ENCODE results near the gene XXYLT1.

Gene XXYLT1

GRCh38 chr3:195168009-195168762, 102.8 kb downstream of the XXYLT1 start:
- POLR2A ChIA-PET = interaction anchor here (0.6 kb wide), 1 partner anchor 27 kb away, joined by 3 read pairs; no protein-coding TSS in a partner anchor

DNA sequence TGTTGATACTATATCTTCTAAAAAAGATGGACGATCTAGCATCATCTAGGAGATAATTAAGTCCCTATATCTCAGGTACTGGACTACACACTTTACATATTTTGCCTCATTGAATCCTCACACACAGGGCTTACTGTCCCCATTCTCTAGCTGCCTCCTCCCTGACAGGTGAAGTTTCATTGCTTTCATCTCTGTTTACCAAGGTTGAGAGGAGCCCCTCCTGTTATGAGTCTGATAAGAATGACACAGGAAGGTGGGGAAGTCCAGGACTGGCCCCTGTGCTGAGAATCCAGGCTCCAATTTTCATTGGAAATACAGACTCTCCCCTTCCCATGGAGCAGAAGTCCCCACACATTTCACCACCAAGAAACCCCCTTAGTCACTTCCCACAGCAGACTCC, 105.2 kb downstream of the XXYLT1 start:
- TF ChIP-seq SUZ12 (IDR thresholded peaks at IDR 0.05) (no peak), ELF4 (IDR thresholded peaks at IDR 0.05) (no peak), CTBP1 (IDR thresholded peaks at IDR 0.05; ENCODE audit: borderline replicate concordance) (no peak), FOXK2 (IDR thresholded peaks at IDR 0.05) (no peak), SP1 (IDR thresholded peaks at IDR 0.05) (no peak), NFRKB (IDR thresholded peaks at IDR 0.05) (no peak), ARNT (IDR thresholded peaks at IDR 0.05) (no peak), FOXA1 (IDR thresholded peaks at IDR 0.05) (no peak), L3MBTL2 (conservative IDR thresholded peaks at IDR 0.05) (no peak), ZNF384 (IDR thresholded peaks at IDR 0.05) (no peak)
- CTCF ChIA-PET = no interaction called here
- POLR2A ChIA-PET = no interaction called here
- DNase-seq (ENCODE audit: extremely low spot score) = no peak

More at GRCh38 chr3:195168009-195168762, 102.8 kb downstream of the XXYLT1 start:
- TF ChIP-seq HDGF (IDR thresholded peaks at IDR 0.05; ENCODE audit: borderline replicate concordance) = no peak
- DNase-seq (ENCODE audit: extremely low spot score) = no peak
- CTCF ChIA-PET = no interaction called here

DNA sequence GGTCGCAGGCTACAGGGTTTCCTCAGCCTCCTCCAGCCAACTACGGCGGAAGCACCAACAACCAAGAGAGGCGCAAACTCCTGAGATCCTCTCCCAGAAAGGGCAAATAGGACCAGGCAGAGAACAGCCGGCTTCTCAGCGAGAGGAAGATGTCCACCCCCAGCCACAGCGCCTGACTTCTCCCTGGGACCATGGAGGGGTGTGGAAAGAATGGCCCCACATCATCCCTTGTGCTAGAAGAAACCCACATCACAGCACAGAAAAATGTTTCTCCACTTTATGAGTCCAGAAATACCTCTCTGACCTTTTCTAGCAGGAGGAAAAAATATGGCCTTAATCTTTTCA, 105.7 kb downstream of the XXYLT1 start:
- TF ChIP-seq LEF1 (IDR thresholded peaks at IDR 0.05; ENCODE audit: borderline replicate concordance) (no peak), FOXK2 (IDR thresholded peaks at IDR 0.05) (no peak), BHLHE40 (IDR thresholded peaks at IDR 0.05; ENCODE audit: borderline replicate concordance) (no peak), NFRKB (IDR thresholded peaks at IDR 0.05) (no peak), ELF4 (IDR thresholded peaks at IDR 0.05) (no peak), FOXA1 (IDR thresholded peaks at IDR 0.05) (no peak), SP1 (IDR thresholded peaks at IDR 0.05) (no peak), SUZ12 (IDR thresholded peaks at IDR 0.05) (no peak), HDGF (IDR thresholded peaks at IDR 0.05; ENCODE audit: borderline replicate concordance) (no peak), ARNT (IDR thresholded peaks at IDR 0.05) (no peak), FOXM1 (IDR thresholded peaks at IDR 0.05; ENCODE audit: borderline replicate concordance) (no peak), ZNF384 (IDR thresholded peaks at IDR 0.05) (no peak)
- ChIA-PET POLR2A (no interaction called here), CTCF (no interaction called here)
- no peak for DNase-seq (ENCODE audit: extremely low spot score)

- TF ChIP-seq ZNF384 (IDR thresholded peaks at IDR 0.05) (no peak), SUZ12 (IDR thresholded peaks at IDR 0.05) (no peak), FOXA1 (IDR thresholded peaks at IDR 0.05) (no peak), BHLHE40 (IDR thresholded peaks at IDR 0.05; ENCODE audit: borderline replicate concordance) (no peak), CTBP1 (IDR thresholded peaks at IDR 0.05; ENCODE audit: borderline replicate concordance) (no peak), HDGF (IDR thresholded peaks at IDR 0.05; ENCODE audit: borderline replicate concordance) (no peak), L3MBTL2 (conservative IDR thresholded peaks at IDR 0.05) (no peak), LEF1 (IDR thresholded peaks at IDR 0.05; ENCODE audit: borderline replicate concordance) (no peak), ELF4 (IDR thresholded peaks at IDR 0.05) (no peak), NFRKB (IDR thresholded peaks at IDR 0.05) (no peak), TARDBP (IDR thresholded peaks at IDR 0.05) (no peak), FOXM1 (IDR thresholded peaks at IDR 0.05; ENCODE audit: borderline replicate concordance) (no peak), ARNT (IDR thresholded peaks at IDR 0.05) (no peak), SP1 (IDR thresholded peaks at IDR 0.05) (no peak), FOXK2 (IDR thresholded peaks at IDR 0.05) (no peak)
- TF ChIP-seq, protein P1, sequence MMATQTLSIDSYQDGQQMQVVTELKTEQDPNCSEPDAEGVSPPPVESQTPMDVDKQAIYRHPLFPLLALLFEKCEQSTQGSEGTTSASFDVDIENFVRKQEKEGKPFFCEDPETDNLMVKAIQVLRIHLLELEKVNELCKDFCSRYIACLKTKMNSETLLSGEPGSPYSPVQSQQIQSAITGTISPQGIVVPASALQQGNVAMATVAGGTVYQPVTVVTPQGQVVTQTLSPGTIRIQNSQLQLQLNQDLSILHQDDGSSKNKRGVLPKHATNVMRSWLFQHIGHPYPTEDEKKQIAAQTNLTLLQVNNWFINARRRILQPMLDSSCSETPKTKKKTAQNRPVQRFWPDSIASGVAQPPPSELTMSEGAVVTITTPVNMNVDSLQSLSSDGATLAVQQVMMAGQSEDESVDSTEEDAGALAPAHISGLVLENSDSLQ (IDR thresholded peaks at IDR 0.05) = no peak
- CTCF ChIA-PET = no interaction called here
- POLR2A ChIA-PET = no interaction called here
- no peak for DNase-seq (ENCODE audit: extremely low spot score)
These were observed 106.2 kb downstream of the XXYLT1 start for GRCh38 chr3:195164573-195165264.

DNA sequence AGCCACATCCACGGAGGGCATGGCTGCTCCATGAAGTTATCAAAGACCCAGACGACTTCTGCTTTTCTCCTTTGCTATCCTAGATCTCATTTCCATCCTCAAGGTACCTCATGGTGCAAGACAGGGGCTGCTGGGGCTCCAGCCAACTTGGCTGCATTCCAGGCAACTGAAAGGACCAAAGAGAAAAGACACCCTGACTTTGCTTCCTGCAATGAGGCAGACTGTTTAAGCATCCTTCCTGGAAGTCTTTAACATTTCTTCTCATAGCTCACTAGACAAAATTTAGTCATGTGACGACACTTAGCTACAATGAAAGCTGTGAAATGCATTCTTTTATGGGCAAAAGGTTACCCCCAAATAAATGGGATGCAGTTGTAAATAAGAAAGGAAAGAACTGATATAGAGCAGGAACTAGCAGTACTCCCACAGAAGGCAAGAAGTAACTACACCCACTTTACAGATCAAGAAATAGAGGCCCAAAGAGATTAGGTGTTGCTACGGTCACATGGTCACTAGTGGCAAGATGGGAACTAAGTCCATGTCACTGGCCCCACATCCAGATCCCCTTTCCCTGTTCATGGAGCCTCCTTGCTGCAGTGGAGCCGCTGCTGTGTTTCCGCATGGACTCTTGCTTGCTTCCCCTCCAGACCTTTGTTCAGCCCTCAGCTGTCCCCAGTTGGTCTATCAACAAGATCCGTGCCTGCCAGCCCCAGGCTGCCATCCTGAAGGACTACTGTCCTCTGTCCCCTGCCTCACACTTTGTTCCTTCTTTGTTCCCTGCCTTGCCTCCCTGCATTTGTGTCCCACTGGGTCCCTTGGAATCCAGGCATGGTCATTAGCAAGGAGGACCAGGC, 107.0 kb downstream of the XXYLT1 start:
- no peak for DNase-seq (ENCODE audit: extremely low spot score)
- ChIA-PET POLR2A (no interaction called here), CTCF (no interaction called here)

DNA sequence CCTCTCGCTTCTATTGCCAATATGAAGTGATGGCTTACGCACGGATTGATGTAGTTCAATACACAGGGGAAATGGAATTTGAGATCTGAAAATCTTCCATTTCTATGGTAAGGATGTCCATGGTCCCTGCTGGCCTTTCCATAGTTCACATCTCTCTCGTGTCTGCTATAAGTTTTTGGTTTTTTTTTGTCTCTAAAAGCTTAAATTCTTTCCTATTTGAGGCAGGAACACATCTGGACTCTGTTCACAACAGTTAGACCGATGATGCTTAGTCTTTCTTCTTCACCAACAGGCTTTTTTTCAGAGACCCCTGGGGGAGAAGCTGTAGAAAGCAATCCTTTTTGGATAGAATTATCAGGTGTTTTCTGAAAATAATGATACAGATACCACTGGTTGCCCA, 108.1 kb downstream of the XXYLT1 start:
- ChIA-PET POLR2A (no interaction called here), CTCF (no interaction called here)
- TF ChIP-seq FOXA1 (IDR thresholded peaks at IDR 0.05) (no peak), BHLHE40 (IDR thresholded peaks at IDR 0.05; ENCODE audit: borderline replicate concordance) (no peak)
- DNase-seq (ENCODE audit: extremely low spot score) = no peak

More for the DNA sequence above, 107.0 kb downstream of the XXYLT1 start:
- no peak for TF ChIP-seq SUZ12 (IDR thresholded peaks at IDR 0.05)

DNA sequence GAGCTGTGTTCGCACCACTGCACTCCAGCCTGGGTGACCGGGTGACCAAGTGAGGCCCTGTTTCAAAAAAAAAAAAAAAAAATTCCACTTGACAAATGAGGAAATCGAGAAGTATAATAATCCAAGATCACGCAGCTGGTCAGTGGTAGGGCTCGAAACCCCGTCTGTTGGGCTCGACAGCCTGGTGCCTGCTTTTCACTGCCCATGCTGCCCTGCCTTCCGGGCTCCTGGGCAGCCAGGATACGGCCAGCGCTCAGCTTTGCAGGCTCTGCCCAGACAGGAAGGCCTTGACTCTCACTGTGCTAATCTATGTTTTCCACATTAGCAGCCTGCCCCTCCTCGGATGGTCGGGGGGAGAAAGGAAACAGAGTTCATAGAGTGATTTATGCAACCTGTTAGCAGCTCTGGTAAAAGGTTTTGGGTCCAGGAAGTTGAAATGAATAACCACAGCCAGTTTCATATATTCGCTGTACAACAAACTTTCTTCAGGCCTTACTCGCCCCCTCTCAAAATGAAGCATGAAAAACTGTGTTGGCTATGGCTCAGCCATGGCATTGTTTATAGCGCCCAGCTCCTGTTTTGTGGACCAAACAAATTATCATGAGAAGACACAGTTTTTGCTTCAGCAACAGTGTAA, 108.8 kb downstream of the XXYLT1 start:
- ChIA-PET POLR2A (no interaction called here), CTCF (interaction anchor here (0.6 kb wide), 1 partner anchor 568 kb away, joined by 4 read pairs; no protein-coding TSS in a partner anchor)
- DNase-seq (ENCODE audit: extremely low spot score) = no peak

More for the DNA sequence above, 108.8 kb downstream of the XXYLT1 start:
- no peak for TF ChIP-seq NFRKB (IDR thresholded peaks at IDR 0.05)
- TF ChIP-seq FOXM1 (IDR thresholded peaks at IDR 0.05; ENCODE audit: borderline replicate concordance) = no peak
- TF ChIP-seq ARNT (IDR thresholded peaks at IDR 0.05) = no peak
- no peak for TF ChIP-seq SP1 (IDR thresholded peaks at IDR 0.05)
- TF ChIP-seq ZNF384 (IDR thresholded peaks at IDR 0.05) = no peak
- TF ChIP-seq SUZ12 (IDR thresholded peaks at IDR 0.05) = no peak
- no peak for TF ChIP-seq FOXA1 (IDR thresholded peaks at IDR 0.05)
- TF ChIP-seq FOXK2 (IDR thresholded peaks at IDR 0.05) = no peak
- TF ChIP-seq L3MBTL2 (conservative IDR thresholded peaks at IDR 0.05) = no peak
- TF ChIP-seq, protein P1 (IDR thresholded peaks at IDR 0.05) = no peak
- no peak for TF ChIP-seq HDGF (IDR thresholded peaks at IDR 0.05; ENCODE audit: borderline replicate concordance)
- no peak for TF ChIP-seq ELF4 (IDR thresholded peaks at IDR 0.05)
- TF ChIP-seq BHLHE40 (IDR thresholded peaks at IDR 0.05; ENCODE audit: borderline replicate concordance) = no peak
- no peak for TF ChIP-seq TARDBP (IDR thresholded peaks at IDR 0.05)
- no peak for TF ChIP-seq LEF1 (IDR thresholded peaks at IDR 0.05; ENCODE audit: borderline replicate concordance)
- no peak for TF ChIP-seq CTBP1 (IDR thresholded peaks at IDR 0.05; ENCODE audit: borderline replicate concordance)

Measured in HEK293T (cell line).